HG03196 (cell line): ENCODE measurements around the gene SNIP1.
"Not testable (repeated sequence)": the region's sequence is repeated elsewhere in the genome, so short reads cannot be mapped to it uniquely, and the experiment has no call there.

Experiments
- ATAC-seq: cut with Tn5 transposase; IDR thresholded peaks from one replicate; pipeline ENCODE4 v1.9.1; 2021; ENCODE audit not compliant: unreplicated experiment

The SNIP1 gene

DNA sequence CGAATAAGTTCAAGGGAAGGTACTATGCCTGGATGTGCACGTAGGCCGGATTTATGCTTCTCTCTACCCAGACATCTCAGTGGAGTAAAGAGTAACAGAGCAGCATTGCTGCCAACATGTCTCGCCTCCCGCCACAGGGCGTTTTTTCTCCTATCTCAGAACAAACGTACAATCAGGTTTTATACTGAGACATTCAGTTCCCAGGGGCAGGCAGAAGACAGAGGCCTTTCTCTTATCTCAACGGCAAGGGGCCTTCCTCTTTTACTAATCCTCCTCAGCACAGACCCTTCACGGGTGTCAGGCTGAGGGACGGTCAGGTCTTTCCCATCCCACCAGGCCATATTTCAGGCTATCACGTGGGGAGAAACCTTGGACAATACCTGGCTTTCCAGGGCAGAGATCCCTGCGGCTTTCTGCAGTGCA is 5.9 kb upstream of the SNIP1 start:
- ATAC-seq: not testable (repeated sequence)

DNA sequence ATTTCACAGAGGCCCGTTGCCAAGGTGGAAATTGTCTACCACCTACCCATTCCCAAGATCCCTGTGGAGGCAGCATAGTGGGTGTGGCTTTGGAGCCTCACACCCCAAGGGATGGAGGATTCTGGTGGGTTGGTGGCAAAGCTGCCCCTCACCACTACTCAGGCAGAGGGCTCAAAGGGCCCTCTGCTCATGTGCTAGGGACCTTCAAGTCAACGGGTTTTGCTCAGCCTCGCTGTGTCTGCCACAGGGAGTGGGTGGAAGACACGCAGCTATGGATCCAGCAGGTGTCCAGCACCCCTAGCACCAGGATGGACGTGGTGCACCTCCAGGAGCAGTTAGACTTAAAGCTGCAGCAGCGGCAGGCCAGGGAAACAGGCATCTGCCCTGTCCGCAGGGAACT is 5.0 kb upstream of the SNIP1 start:
- no peak for ATAC-seq

GRCh38 chr1:37558411-37558810 is 4.3 kb upstream of the SNIP1 start:
- ATAC-seq: no peak

GRCh38 chr1:37557402-37557801 is 3.3 kb upstream of the SNIP1 start:
- ATAC-seq: no peak

- no peak for ATAC-seq
Measured at GRCh38 chr1:37556712-37557196, 2.7 kb upstream of the SNIP1 start, which contains the start of gene DNALI1. DNALI1 (plus strand) TSS chr1:37556940; CDS start chr1:37556995, 55 bp downstream.

GRCh38 chr1:37553598-37553926 is 531 bp downstream of the SNIP1 start:
- ATAC-seq: no peak

DNA sequence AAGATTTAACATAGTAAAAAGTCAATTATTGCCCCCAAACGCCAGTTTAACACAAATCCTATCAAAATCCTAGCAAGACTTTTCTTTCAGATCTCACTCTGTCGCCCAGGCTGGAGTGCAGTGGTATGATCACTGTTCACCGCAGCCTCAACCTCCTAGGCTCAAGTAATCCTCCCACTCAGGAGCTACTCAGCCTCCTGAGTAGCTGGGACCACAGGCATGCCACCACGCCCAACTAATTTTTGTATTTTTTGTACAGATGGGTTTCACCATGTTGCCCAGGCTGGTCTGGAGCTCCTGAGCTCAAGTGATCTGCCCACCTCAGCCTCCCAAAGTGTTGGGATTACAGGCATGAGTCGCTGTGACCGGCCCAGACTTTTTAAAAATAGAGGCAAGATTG is 4.8 kb downstream of the SNIP1 start:
- ATAC-seq: no peak

DNA sequence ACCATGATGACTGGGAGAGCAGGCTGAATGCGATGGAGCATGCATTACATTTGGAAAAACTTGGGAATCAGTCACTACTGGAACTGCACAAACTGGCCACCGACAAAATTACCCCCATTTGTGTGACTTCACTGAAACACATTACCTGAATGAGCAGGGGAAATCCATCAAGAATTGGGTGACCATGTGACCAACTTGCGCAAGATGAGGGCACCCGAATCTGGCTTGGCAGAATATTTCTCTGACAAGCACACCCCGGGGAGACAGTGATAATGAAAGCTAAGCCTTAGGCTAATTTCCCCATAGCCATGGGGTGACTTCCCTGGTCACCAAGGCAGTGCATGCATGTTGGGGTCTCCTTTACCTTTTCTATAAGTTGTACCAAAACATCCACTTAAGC is 9.1 kb downstream of the SNIP1 start:
- no peak for ATAC-seq

DNA sequence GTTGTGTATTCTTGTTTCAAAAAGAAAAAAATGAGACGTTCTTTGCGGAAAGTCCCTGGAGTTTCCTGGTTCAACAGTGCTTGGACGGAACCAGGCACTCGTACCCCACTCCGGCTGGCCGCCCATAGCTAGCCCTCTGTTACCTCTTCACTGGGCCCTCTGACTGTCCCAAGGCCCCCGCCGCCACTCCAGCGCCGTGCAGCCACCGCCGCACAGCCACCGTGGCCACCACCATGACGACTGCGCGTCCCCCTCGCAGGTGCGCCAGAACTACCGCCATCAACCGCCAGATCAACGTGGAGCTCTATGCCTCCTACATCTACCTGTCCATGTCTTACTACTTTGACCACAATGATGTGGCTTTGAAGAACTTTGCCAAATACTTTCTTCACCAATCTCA is 9.6 kb downstream of the SNIP1 start:
- ATAC-seq: no peak

DNA sequence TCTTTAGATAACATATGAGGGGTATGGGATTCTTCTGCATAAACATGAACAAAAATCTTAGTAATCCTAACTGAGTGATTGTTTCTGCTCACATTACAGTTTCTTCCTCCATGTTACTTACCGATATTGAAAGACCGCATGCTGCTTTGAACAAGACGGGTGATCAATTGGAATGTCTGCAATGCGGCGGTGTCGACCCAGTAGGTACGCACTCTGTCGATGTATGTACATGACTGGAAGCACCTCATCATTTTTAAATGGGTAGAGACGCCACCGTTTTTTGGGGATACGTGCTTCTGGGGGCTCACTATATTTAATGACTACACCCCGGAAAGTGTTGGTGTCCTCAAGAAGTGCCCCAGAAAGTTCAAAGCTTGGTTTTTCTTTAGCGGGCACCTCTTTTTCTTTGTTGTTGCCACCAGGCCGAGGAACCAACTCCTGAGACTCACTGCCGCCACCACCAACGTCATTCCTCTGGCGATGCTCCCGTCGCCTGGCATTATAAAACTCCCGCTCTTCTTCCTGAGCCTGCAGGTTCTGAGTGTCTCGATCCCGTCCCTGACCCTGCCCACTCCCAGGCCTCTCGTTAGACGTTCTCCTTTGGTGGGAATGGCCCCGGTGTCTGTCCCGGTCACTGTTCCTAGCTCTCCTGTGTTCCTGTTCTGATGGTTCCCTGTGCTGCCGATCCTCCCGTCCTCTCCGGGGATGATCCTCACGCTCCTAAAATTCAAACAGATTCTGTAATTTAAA is 13.9 kb downstream of the SNIP1 start:
- no peak for ATAC-seq

- ATAC-seq: not testable (repeated sequence)
Measured at GRCh38 chr1:37539154-37539553, 14.9 kb downstream of the SNIP1 start.

DNA sequence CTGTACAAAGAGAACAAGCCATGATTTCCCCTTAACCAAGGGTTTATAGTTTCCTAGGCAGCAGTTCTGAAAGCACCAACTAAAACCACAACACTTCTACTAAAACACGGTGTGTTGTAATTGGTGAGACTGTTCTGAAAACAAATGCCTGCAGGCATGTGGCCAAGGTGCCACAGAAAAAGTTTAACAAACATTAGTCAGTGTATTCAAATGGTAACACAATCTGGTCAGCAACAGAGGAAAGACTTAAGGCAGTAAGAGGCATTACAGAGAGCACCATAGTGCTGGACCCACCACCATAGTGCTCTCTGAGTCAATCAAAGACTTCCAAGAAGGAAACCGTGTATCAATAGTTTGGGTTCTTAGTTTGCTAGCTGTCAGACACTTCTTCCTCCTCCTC is 16.7 kb downstream of the SNIP1 start:
- no peak for ATAC-seq

- ATAC-seq: no peak
Measured at GRCh38 chr1:37533317-37534093, 20.6 kb downstream of the SNIP1 start.

DNA sequence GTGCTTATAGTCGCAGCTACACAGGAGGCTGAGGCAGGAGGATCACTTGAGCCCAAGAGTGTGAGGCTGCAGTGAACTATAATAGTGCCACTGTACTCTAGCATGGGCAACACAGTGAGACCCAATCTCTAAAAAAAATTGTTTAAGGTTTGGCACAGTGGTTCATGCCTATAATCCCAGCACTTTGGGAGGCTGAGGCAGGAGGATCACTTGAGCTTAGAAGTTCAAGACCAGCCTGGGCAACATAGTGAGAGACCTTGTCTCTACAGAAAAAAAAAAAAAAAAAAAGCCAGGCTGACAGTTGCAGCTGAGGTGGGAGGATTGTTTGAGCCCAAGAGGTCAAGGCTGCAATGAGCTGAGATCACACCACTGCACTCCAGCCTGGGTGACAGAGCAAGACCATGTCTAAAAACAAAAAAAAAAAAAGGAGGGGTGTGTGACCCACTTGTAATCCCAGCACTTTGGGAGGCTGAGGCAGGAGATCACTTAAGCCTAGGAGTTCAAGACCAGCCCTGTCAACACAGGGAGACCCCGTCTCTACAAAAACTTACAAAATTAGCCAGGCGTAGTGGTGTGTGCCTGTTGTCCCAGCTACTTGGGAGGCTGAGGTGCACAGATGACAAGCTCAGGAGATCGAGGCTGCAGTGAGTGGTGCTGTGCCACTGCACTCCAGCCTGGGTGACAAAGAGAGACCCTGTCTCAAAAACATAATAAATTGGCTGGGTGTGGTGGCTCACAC is 21.5 kb downstream of the SNIP1 start:
- ATAC-seq: not testable (repeated sequence)

GRCh38 chr1:37529888-37530287 is 24.2 kb downstream of the SNIP1 start:
- not testable (repeated sequence) for ATAC-seq

GRCh38 chr1:37519613-37520012 is 34.5 kb downstream of the SNIP1 start:
- no peak for ATAC-seq

DNA sequence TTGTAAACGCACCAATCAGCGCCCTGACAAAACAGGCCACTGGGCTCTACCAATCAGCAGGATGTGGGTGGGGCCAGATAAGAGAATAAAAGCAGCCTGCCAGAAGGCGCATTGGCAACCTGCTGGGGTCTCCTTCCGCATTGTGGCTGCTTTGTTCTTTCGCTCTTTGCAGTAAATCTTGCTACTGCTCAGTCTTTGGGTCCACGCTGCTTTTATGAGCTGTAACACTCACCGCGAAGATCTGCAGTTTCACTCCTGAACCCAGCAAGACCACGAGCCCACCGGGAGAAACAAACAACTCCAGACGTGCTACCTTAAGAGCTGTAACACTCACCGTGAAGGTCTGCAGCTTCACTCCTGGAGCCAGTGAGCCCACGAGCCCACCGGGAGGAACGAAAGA is 35.2 kb downstream of the SNIP1 start:
- ATAC-seq: not testable (repeated sequence)

DNA sequence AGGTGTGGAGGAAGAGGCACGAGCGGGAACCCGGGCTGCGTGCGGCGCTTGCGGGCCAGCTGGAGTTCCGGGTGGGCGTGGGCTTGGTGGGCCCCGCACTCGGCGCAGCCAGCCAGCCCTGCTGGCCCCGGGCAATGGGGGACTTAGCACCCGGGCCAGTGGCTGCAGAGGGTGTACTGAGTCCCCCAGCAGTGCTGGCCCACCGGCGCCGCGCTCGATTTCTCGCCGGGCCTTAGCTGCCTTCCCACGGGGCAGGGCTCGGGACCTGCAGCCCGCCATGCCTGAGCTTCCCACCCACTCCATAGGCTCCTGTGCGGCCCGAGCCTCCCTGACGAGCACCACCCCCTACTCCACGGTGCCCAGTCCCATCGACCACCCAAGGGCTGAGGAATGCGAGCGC is 35.9 kb downstream of the SNIP1 start:
- ATAC-seq: not testable (repeated sequence)

GRCh38 chr1:37517569-37517968 is 36.5 kb downstream of the SNIP1 start:
- ATAC-seq: no peak

DNA sequence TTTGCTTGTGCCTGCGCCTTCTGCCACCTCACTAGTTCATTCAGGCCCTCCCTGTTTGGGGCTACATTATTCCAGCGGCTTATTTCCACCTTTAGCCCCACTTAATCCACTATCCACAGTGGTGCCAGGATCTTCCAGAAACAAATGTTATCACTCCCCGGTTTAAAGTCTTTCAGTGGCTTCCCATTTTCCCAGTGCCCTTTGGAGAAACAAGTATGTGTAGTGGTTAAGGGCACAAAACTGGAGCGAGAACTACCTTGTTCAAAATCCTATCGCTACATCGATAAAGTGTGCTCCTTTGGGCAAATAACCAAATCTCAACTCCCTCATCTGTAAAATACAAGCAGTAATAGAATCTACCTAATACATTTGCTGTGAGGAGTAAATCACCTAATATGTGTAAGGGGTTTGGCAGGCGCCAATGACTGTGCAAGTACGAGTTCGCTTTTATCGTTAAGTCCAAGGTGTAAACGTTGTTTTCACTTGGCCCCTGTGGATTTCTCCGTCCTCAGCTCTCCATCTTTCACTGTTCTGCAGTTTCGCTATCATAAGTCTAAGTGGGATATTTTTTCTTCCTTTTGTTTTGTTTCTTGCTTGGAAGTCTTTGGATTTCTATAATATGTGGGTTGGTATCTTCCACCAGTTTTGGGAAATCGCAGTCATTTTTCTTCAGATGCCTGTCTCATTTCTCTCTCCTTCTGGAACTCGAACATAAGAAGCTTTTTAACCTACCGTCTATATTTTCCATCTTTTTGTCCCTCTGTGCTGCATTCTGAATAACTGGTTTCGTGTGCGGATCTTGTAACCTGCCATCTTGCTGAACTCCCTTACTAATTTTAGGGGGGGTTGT is 38.7 kb downstream of the SNIP1 start:
- no peak for ATAC-seq
